ENCODE results near the gene HEATR5B.

- no peak for TF ChIP-seq CTCF (IDR thresholded peaks at IDR 0.05; ENCODE audit: low read length)
- TF ChIP-seq EZH2 (IDR thresholded peaks at IDR 0.05; ENCODE audit: borderline replicate concordance, low read length): no peak
Observed at GRCh38 chr2:36971990-36972389, 112.2 kb downstream of the HEATR5B start.
